GM12878 (cell line): ENCODE results near the gene STPG3. TPM values are rescaled to one million over a fixed set of nuclear protein-coding genes. Genes with fewer than 3 reads are reported as not detected.

Experiments used
- ATAC-seq: fragments of 200-7000 bp; cut with Tn5 transposase; 3 replicates; pipeline ENCODE4 v1.9.1; 2020; ENCODE audit warnings: mild to moderate bottlenecking, moderate library complexity
- BruUV-seq: library from RNA; stranded (reverse); fragments of 400-500 nt; replicated peaks from 2 replicates; lab custom pipeline; 2021; lab: Mats Ljungman, UMichigan
- CTCF ChIA-PET: fragments of 300-600 bp; sonication (Branson Sonifier 250); formaldehyde crosslinking; extraction: SDS; loops from one replicate; lab custom pipeline; 2021; ENCODE audit warnings: inconsistent platforms; lab: Yijun Ruan, JAX
- POLR2A ChIA-PET: fragments of 350-600 bp; formaldehyde crosslinking; extraction: SDS; loops from one replicate; lab custom pipeline; 2021; ENCODE audit warnings: inconsistent platforms; lab: Charles Lee
- RAD21 ChIA-PET: fragments of 300-600 bp; sonication (Branson Sonifier 250); formaldehyde crosslinking; loops from one replicate; lab custom pipeline; 2023; ENCODE audit warnings: antibody characterized with exemption; ENCODE audit not compliant: unreplicated experiment; lab: Charles Lee
- SMC1A ChIA-PET: fragments of 300-600 bp; sonication (Branson Sonifier 250); formaldehyde crosslinking; loops from one replicate; lab custom pipeline; 2023; ENCODE audit not compliant: unreplicated experiment, uncharacterized antibody; lab: Charles Lee
- DNase-seq: peaks from one replicate; pipeline ENCODE4 v3.0.0-alpha.2; 2011; ENCODE audit warnings: low read depth, low spot score
- FAIRE-seq: peaks from 3 replicates; lab custom pipeline; 2011; peaks lifted over from hg19 to GRCh38; lab: Jason Lieb, UNC
- H2AFZ ChIP-seq: 2 replicates; pipeline ENCODE4 v1.6.0; 2011; ENCODE audit warnings: low read depth, low read length, control low read depth; ENCODE audit not compliant: control insufficient read depth
- H3K27ac ChIP-seq: 2 replicates; pipeline ENCODE4 v1.5.1; 2011; ENCODE audit warnings: control low read depth; ENCODE audit not compliant: control insufficient read depth, insufficient read depth
- H3K27me3 ChIP-seq, 2 experiments: replicated peaks in 1 of 2; 2 replicates each; pipeline versions ENCODE4 v1.6.0 to v1.6.1; 2011; ENCODE audit warnings: low read length in 1 of 2; ENCODE audit not compliant: control insufficient read depth in 2 of 2, insufficient read depth in 2 of 2
- H3K36me3 ChIP-seq, 2 experiments: 2 replicates each; pipeline ENCODE4 v1.5.1; 2011; ENCODE audit warnings: low read length in 1 of 2; ENCODE audit not compliant: control insufficient read depth in 2 of 2, insufficient read depth in 2 of 2
- H3K4me1 ChIP-seq: 2 replicates; pipeline ENCODE4 v1.6.1; 2011; ENCODE audit warnings: mild to moderate bottlenecking, low read length, moderate library complexity, mixed read lengths; ENCODE audit not compliant: control insufficient read depth, insufficient read depth
- H3K4me2 ChIP-seq: 2 replicates; pipeline ENCODE4 v1.6.0; 2011; ENCODE audit warnings: control low read depth; ENCODE audit not compliant: control insufficient read depth, insufficient read depth
- H3K4me3 ChIP-seq: fragments of 200-600 bp; sonication (generic); 2 replicates; pipeline ENCODE4 v1.5.1; 2016
- H3K79me2 ChIP-seq: 2 replicates; pipeline ENCODE4 v1.6.0; 2011; ENCODE audit warnings: low read length; ENCODE audit not compliant: control insufficient read depth, insufficient read depth
- H3K9ac ChIP-seq: 2 replicates; pipeline ENCODE4 v1.8.0; 2011; ENCODE audit warnings: low read length, control low read depth, mixed read lengths; ENCODE audit not compliant: control insufficient read depth, insufficient read depth
- H3K9me3 ChIP-seq: replicated peaks from 3 replicates; pipeline ENCODE4 v1.5.1; 2011; ENCODE audit warnings: mild to moderate bottlenecking, low read length; ENCODE audit not compliant: control insufficient read depth, insufficient read depth
- H4K20me1 ChIP-seq: 2 replicates; pipeline ENCODE4 v1.6.0; 2011; ENCODE audit not compliant: control insufficient read depth, insufficient read depth
- HDAC2 ChIP-seq: fragments of 200-600 bp; sonication (generic); IDR thresholded peaks from 2 replicates; pipeline ENCODE4 v1.6.1; 2017
- NR2F1 ChIP-seq: fragments of 450-650 bp; conservative IDR thresholded peaks from 2 replicates; pipeline ENCODE4 v1.6.1; 2017; ENCODE audit warnings: mild to moderate bottlenecking
- RELA ChIP-seq: fragments of 450-650 bp; IDR thresholded peaks from 2 replicates; pipeline ENCODE4 v1.8.0; 2014; ENCODE audit warnings: borderline replicate concordance; ENCODE audit not compliant: partially characterized antibody
- RFX5 ChIP-seq: IDR thresholded peaks from 2 replicates; pipeline ENCODE4 v1.6.1; 2011; ENCODE audit warnings: low read depth, low read length, improper control_type of control experiment
- SIN3A ChIP-seq: IDR thresholded peaks from 2 replicates; pipeline ENCODE4 v1.6.1; 2012; ENCODE audit warnings: low read depth, low read length, improper control_type of control experiment
- SUPT20H ChIP-seq: IDR thresholded peaks from 2 replicates; pipeline ENCODE4 v1.6.1; 2011; ENCODE audit warnings: low read depth, mild to moderate bottlenecking, low read length, moderate library complexity, borderline replicate concordance; ENCODE audit not compliant: control insufficient read depth
- TARDBP ChIP-seq: IDR thresholded peaks from 2 replicates; pipeline ENCODE4 v1.6.1; 2016; ENCODE audit warnings: borderline replicate concordance
- TCF7 ChIP-seq: IDR thresholded peaks from 2 replicates; pipeline ENCODE4 v1.6.1; 2014; ENCODE audit warnings: antibody characterized with exemption, borderline replicate concordance
- ZNF24 ChIP-seq: fragments of 450-650 bp; IDR thresholded peaks from 2 replicates; pipeline ENCODE4 v1.6.1; 2017; ENCODE audit warnings: antibody characterized with exemption, mild to moderate bottlenecking
- WGBS: methylation state at CpG from one replicate; pipeline ENCODE4 v1.1.6; 2016; ENCODE audit warnings: low lambda C conversion rate; ENCODE audit not compliant: insufficient replicate concordance, insufficient coverage; ENCODE audit errors: missing lambda C conversion rate; 5-methylcytosine and 5-hydroxymethylcytosine counted together
- in situ Hi-C: fragments of 300-500 bp; cut with MboI; formaldehyde crosslinking; loops from 9 replicates; pipeline ENCODE4 v1.14.3; 2018; ENCODE audit warnings: mixed read lengths
- intact Hi-C: fragments of 100-400 bp; cut with micrococcal nuclease; formaldehyde crosslinking; loops from one replicate; pipeline ENCODE4 v1.14.2; 2022; ENCODE audit not compliant: unreplicated experiment
- polyA plus RNA-seq, 11 experiments: library from polyadenylated mRNA; depleted of rRNA in 4 of 11; unstranded in 6 of 11; stranded (reverse) in 5 of 11; fragments of >200 nt; fragmentation: Nextera tagmentation in 4 of 11; fragmentation: Illumina TruSeq in 1 of 11; extraction: Ambion mirVana in 4 of 11; extraction: Trizol in 1 of 11; gene quantifications; 1 replicate in 1 of 11; 2 replicates in 10 of 11; pipeline versions ENCODE4 v1.2.1 to v1.2.3, GENCODE V29; 2011 to 2016; ENCODE audit warnings: inconsistent platforms in 2 of 11, missing spikeins in 2 of 11, low read depth in 1 of 11
- total RNA-seq, 4 experiments: library from RNA; depleted of rRNA in 3 of 4; stranded (reverse); fragments of >200 nt in 3 of 4; fragmentation: Illumina TruSeq in 1 of 4; extraction: Trizol in 1 of 4; gene quantifications; 2 replicates each; pipeline versions ENCODE4 v1.2.1 to v1.2.3, GENCODE V29; 2013 to 2021
- TF ChIP-seq, protein P1 (sequence below): fragments of 450-650 bp; IDR thresholded peaks from 2 replicates; pipeline ENCODE4 v1.6.1; 2017; ENCODE audit warnings: mild to moderate bottlenecking, low read depth, inconsistent platforms; ENCODE audit not compliant: poor library complexity, severe bottlenecking
- TF ChIP-seq, protein P2 (sequence below): IDR thresholded peaks from 2 replicates; pipeline ENCODE4 v1.6.1; 2012; ENCODE audit warnings: low read length, inconsistent platforms

The STPG3 gene
- total and polyA plus RNA-seq, 10 of the 15 experiments (the other 5 are each of a cell fraction or from before 2014, with no cell fraction given), result not detected

DNA sequence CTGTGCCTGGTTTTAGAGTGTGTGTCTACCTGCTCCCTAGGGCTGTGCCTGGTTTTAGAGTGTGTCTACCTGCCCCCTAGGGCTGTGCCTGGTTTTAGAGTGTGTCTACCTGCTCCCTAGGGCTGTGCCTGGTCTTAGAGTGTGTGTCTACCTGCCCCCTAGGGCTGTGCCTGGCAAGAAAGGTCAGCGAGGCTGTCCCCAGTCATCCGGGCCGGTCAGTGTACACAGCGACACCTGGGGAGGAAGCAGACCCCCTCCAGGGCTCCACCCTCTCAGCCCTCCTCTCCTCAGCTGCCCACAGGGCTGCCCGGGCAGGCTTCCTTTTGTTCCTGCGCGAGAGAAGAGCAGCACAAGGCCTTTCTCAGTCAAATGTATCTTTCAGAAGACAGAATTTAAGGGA lies 46.9 kb downstream of the STPG3 start:
- H3K4me3 ChIP-seq, result no peak overlapping the region
- H3K9me3 ChIP-seq, result peaks cover 2% of the 10 kb centered on the region; the same call in 2 of the 3 replicates
- no peak overlapping the region for H3K27ac ChIP-seq
- CTCF ChIA-PET, result interaction anchor here (2.5 kb wide), 1 partner anchor 11 kb away, joined by 5 read pairs; no protein-coding TSS in a partner anchor
- BruUV-seq, result no TSS peak
- DNase-seq (no peak), ATAC-seq (no peak), FAIRE-seq (no peak)
- in situ Hi-C loops (no loop called here), intact Hi-C loops (loop anchor here (10.0 kb wide), 1 partner anchor 227 kb away; no protein-coding TSS in a partner anchor)
- RAD21 ChIA-PET, result no interaction called here
- H3K79me2 ChIP-seq, result no peaks in the 10 kb centered on the region; the same call in 1 of the 2 replicates
- 40% methylated on average over 6 of the region's 7 CpGs for WGBS
- H2AFZ ChIP-seq, result no peak overlapping the region
- H3K4me2 ChIP-seq, result no peak overlapping the region
- POLR2A ChIA-PET, result interaction anchor here (0.6 to 1.1 kb wide), 2 partner anchors 147 to 200 kb away, joined by 3 read pairs; no protein-coding TSS in a partner anchor
- H3K9ac ChIP-seq, result no peak overlapping the region
- no peaks in the 10 kb centered on the region for H4K20me1 ChIP-seq
- H3K4me1 ChIP-seq, result peaks cover 23% of the 10 kb centered on the region
- no peaks in the 10 kb centered on the region; a peak in 1 of 4 replicates for H3K27me3 ChIP-seq
- SMC1A ChIA-PET, result no interaction called here
- TF ChIP-seq, protein P1, sequence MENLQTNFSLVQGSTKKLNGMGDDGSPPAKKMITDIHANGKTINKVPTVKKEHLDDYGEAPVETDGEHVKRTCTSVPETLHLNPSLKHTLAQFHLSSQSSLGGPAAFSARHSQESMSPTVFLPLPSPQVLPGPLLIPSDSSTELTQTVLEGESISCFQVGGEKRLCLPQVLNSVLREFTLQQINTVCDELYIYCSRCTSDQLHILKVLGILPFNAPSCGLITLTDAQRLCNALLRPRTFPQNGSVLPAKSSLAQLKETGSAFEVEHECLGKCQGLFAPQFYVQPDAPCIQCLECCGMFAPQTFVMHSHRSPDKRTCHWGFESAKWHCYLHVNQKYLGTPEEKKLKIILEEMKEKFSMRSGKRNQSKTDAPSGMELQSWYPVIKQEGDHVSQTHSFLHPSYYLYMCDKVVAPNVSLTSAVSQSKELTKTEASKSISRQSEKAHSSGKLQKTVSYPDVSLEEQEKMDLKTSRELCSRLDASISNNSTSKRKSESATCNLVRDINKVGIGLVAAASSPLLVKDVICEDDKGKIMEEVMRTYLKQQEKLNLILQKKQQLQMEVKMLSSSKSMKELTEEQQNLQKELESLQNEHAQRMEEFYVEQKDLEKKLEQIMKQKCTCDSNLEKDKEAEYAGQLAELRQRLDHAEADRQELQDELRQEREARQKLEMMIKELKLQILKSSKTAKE, result no peak
- TF ChIP-seq, protein P2, sequence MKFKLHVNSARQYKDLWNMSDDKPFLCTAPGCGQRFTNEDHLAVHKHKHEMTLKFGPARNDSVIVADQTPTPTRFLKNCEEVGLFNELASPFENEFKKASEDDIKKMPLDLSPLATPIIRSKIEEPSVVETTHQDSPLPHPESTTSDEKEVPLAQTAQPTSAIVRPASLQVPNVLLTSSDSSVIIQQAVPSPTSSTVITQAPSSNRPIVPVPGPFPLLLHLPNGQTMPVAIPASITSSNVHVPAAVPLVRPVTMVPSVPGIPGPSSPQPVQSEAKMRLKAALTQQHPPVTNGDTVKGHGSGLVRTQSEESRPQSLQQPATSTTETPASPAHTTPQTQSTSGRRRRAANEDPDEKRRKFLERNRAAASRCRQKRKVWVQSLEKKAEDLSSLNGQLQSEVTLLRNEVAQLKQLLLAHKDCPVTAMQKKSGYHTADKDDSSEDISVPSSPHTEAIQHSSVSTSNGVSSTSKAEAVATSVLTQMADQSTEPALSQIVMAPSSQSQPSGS, result no peak
- TF ChIP-seq TCF7 (no peak), RFX5 (no peak), SIN3A (no peak), SUPT20H (no peak), RELA (no peak), HDAC2 (no peak), TARDBP (no peak), NR2F1 (no peak), ZNF24 (no peak)
- no peaks in the 10 kb centered on the region for H3K36me3 ChIP-seq
